Left lung (tissue), 10 donors: ENCODE results near the gene LRRN2. TPM values are rescaled to one million over a fixed set of nuclear protein-coding genes. Genes with fewer than 3 reads are reported as not detected.

Source experiments
- ATAC-seq: fragments of 200-7000 bp; cut with Tn5 transposase; one replicate; pipeline ENCODE4 v1.9.1; 2020; ENCODE audit warnings: moderate library complexity
- DNase-seq, 4 donors: peaks; one replicate each; pipeline ENCODE4 v3.0.0-alpha.2; 2013 to 2020
- H3K27ac ChIP-seq, 2 donors: fragments of 200-600 bp; sonication (generic) in 1 of 2; one replicate each; pipeline versions ENCODE4 v1.5.0 to v1.8.0; 2020 to 2021
- H3K27me3 ChIP-seq, 2 donors: fragments of 200-600 bp; sonication (generic) in 1 of 2; one replicate each; pipeline versions ENCODE4 v1.5.0 to v1.8.0; 2020 to 2021
- H3K36me3 ChIP-seq, 2 donors: fragments of 200-600 bp; sonication (generic) in 1 of 2; one replicate each; pipeline versions ENCODE4 v1.5.0 to v1.8.0; 2020 to 2021
- H3K4me1 ChIP-seq, 2 donors: fragments of 200-600 bp; one replicate each; pipeline ENCODE4 v1.8.0; 2021
- H3K4me3 ChIP-seq, 2 donors: fragments of 200-600 bp; sonication (generic) in 1 of 2; one replicate each; pipeline versions ENCODE4 v1.5.0 to v1.8.0; 2020 to 2021; ENCODE audit warnings: mild to moderate bottlenecking in 1 of 2
- H3K9me3 ChIP-seq, 2 donors: fragments of 200-600 bp; sonication (generic) in 1 of 2; one replicate each; pipeline versions ENCODE4 v1.5.0 to v1.8.0; 2020 to 2021
- CTCF ChIP-seq, 2 donors: fragments of 200-600 bp; sonication (generic) in 1 of 2; IDR thresholded peaks; one replicate each; pipeline versions ENCODE4 v1.5.0 to v1.8.0; 2021; ENCODE audit warnings: antibody characterized with exemption in 2 of 2
- intact Hi-C, 2 donors: fragments of 100-400 bp; cut with DNase I; formaldehyde crosslinking; loops; one replicate each; pipeline versions ENCODE4 v1.11.2 to v1.14.2; 2022
- polyA plus RNA-seq, 6 donors: library from polyadenylated mRNA; unstranded; fragments of 120-200 nt; gene quantifications; one replicate each; pipeline ENCODE4 v1.2.1, GENCODE V29; 2013; ENCODE audit not compliant: insufficient read length in 6 of 6
- total RNA-seq, 2 donors: library from RNA; stranded (reverse); fragmentation: NEBNext Ultra II Directional; extraction: Animal tissue kit (Norgen Biotek cat#: 25700); gene quantifications; one replicate each; pipeline ENCODE4 v1.2.1, GENCODE V29; 2021
- donor health status: DM: no; HTN: yes; CAD: no.
- donor health status: DM: no; HTN: no; CAD: no.

LRRN2 gene
- total and polyA plus RNA-seq, 8 donors, result 1.6 to 7.1 (median 2.0) TPM

DNA sequence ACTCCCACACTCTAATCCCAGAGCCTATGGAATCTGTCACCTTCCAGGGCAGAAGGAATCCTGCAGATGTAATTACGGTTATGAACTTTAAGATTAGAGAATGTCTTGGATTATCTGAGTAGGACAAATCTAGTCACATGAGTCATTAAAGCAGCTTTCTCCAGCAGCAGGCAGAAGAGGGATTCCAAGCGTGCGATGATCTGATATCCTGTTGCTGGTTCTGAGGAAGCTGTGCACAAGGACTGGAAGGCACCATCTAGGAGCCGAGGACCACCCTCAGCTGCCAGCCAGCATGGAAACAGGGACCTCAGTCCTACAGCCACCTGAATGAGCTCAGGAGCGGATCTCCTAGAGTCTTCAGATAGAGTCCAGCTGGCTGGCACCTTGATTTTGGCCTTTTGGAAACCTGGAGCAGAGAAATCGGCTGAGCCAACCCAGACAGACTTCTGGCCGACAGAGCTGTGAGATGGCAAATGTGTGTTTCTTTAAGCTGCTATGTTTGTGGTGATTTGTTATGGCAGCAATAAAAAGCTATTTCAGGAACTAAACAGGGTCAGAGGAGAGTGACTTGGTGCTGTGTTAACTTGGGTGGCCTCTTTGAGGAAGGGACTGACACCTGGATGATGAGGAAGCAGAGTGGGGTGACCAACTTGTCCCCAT lies 34.5 kb downstream of the LRRN2 start:
- Histone ChIP-seq H3K4me3 (no peak overlapping the region), H3K27ac (no peak overlapping the region), H3K9me3 (no peaks in the 10 kb centered on the region), H3K36me3 (no peaks in the 10 kb centered on the region), H3K27me3 (peaks cover 0 to 26% of the 10 kb centered on the region in 2 donors), H3K4me1 (no peaks in the 10 kb centered on the region)
- ATAC-seq, result no peak
- intact Hi-C loops, result no loop called here
- TF ChIP-seq CTCF (IDR thresholded peaks at IDR 0.05), result no peak
- no peak for DNase-seq

GRCh38 chr1:204649721-204650521 lies 35.6 kb downstream of the LRRN2 start:
- H3K4me1 ChIP-seq, result no peaks in the 10 kb centered on the region
- no peak for DNase-seq
- H3K9me3 ChIP-seq, result no peaks in the 10 kb centered on the region
- peaks cover 0 to 26% of the 10 kb centered on the region in 2 donors for H3K27me3 ChIP-seq
- H3K36me3 ChIP-seq, result no peaks in the 10 kb centered on the region
- H3K27ac ChIP-seq, result no peak overlapping the region
- H3K4me3 ChIP-seq, result no peak overlapping the region
- TF ChIP-seq CTCF (IDR thresholded peaks at IDR 0.05), result no peak
- ATAC-seq, result no peak
- intact Hi-C loops, result no loop called here

GRCh38 chr1:204648576-204648975 lies 37.0 kb downstream of the LRRN2 start:
- peaks cover 0 to 26% of the 10 kb centered on the region in 2 donors for H3K27me3 ChIP-seq
- no peaks in the 10 kb centered on the region for H3K4me1 ChIP-seq
- no peak overlapping the region for H3K4me3 ChIP-seq
- no peak overlapping the region for H3K27ac ChIP-seq
- DNase-seq (no peak), ATAC-seq (no peak)
- no peak for TF ChIP-seq CTCF (IDR thresholded peaks at IDR 0.05)
- no peaks in the 10 kb centered on the region for H3K9me3 ChIP-seq
- intact Hi-C loops, result no loop called here
- H3K36me3 ChIP-seq, result no peaks in the 10 kb centered on the region

GRCh38 chr1:204647805-204648153 lies 37.8 kb downstream of the LRRN2 start:
- no peaks in the 10 kb centered on the region for H3K4me1 ChIP-seq
- no peak for ATAC-seq
- H3K36me3 ChIP-seq, result no peaks in the 10 kb centered on the region
- peaks cover 0 to 22% of the 10 kb centered on the region in 2 donors for H3K27me3 ChIP-seq
- TF ChIP-seq CTCF (IDR thresholded peaks at IDR 0.05), result no peak
- intact Hi-C loops, result no loop called here
- H3K4me3 ChIP-seq, result no peak overlapping the region
- no peaks in the 10 kb centered on the region for H3K9me3 ChIP-seq
- no peak for DNase-seq
- H3K27ac ChIP-seq, result no peak overlapping the region

- no peak for TF ChIP-seq CTCF (IDR thresholded peaks at IDR 0.05)
- Histone ChIP-seq H3K36me3 (no peaks in the 10 kb centered on the region), H3K9me3 (no peaks in the 10 kb centered on the region), H3K4me3 (no peak overlapping the region), H3K27me3 (peaks cover 0 to 17% of the 10 kb centered on the region in 2 donors), H3K27ac (no peak overlapping the region), H3K4me1 (no peaks in the 10 kb centered on the region)
- DNase-seq (peak in 1 of 4 donors; percentile 47), ATAC-seq (peak; percentile 73)
- intact Hi-C loops, result no loop called here
Measured at GRCh38 chr1:204647114-204647804, 38.3 kb downstream of the LRRN2 start.
